ENCODE results near the gene FASTK.

The FASTK gene

GRCh38 chr7:151115121-151115835, 34.7 kb upstream of the FASTK start:
- H2BK120ac ChIP-seq (ENCODE audit: low read depth, low read length) = peak overlapping the region; percentile 92
- H3K18ac ChIP-seq (ENCODE audit: low read depth in 1 of 2, low read length in 2 of 2) = peak overlapping the region; percentile 49 to 59
- peak; percentile 20 for DNase-seq
- H3K4me2 ChIP-seq (ENCODE audit: low read length, poor library complexity, severe bottlenecking) = peak overlapping the region; percentile 86
- H3K9ac ChIP-seq (ENCODE audit: low read length) = no peak overlapping the region
- no peaks in the 10 kb centered on the region for H3K9me3 ChIP-seq (ENCODE audit: control insufficient read depth, low read length)
- peaks cover 26 to 53% of the 10 kb centered on the region in 2 experiments for H3K36me3 ChIP-seq (ENCODE audit: control insufficient read depth in 1 of 2, insufficient read depth in 2 of 2, low read depth in 1 of 2, low read length in 2 of 2)
- no peaks in the 10 kb centered on the region for H3K27me3 ChIP-seq (ENCODE audit: control insufficient read depth in 1 of 2, insufficient read depth in 1 of 2, low read length in 2 of 2)
- peak overlapping the region; percentile 35 to 46 for H3K4ac ChIP-seq (ENCODE audit: low read depth in 1 of 2, low read length in 2 of 2)
- H3K27ac ChIP-seq (ENCODE audit: low read length, poor library complexity, severe bottlenecking) = no peak overlapping the region
- no peak overlapping the region for H3K14ac ChIP-seq (ENCODE audit: low read length in 2 of 2)
- H2AK5ac ChIP-seq (ENCODE audit: low read length, severe bottlenecking) = no peak overlapping the region
- H3K23ac ChIP-seq (ENCODE audit: low read length in 2 of 2) = no peak overlapping the region
- peaks cover 54% of the 10 kb centered on the region for H3K79me1 ChIP-seq (replicated peaks; ENCODE audit: low read length, poor library complexity, severe bottlenecking)
- H3K4me3 ChIP-seq (ENCODE audit: insufficient read depth in 1 of 2, low read depth in 1 of 2, low read length in 2 of 2) = peak overlapping the region in 1 of 2 experiments; percentile 57
- H2BK15ac ChIP-seq (ENCODE audit: low read depth, poor library complexity, severe bottlenecking) = peak overlapping the region; percentile 38
- no peak overlapping the region for H2BK5ac ChIP-seq (ENCODE audit: low read depth, low read length, poor library complexity, severe bottlenecking)
- WGBS = 2% methylated on average over 58 of the region's 114 CpGs
- peaks cover 44% of the 10 kb centered on the region for H3K4me1 ChIP-seq (ENCODE audit: control insufficient read depth, insufficient read depth, low read depth, low read length)
- H2AFZ ChIP-seq (ENCODE audit: low read depth, low read length) = no peak overlapping the region
- H4K91ac ChIP-seq (ENCODE audit: low read length) = no peak overlapping the region
- H2BK12ac ChIP-seq (ENCODE audit: low read length in 2 of 2) = peak overlapping the region in 1 of 2 experiments; percentile 24
- H4K8ac ChIP-seq (ENCODE audit: low read length) = peak overlapping the region; percentile 82

- peak overlapping the region; percentile 62 for H4K8ac ChIP-seq (ENCODE audit: low read length)
- H3K23ac ChIP-seq (ENCODE audit: low read length in 2 of 2) = no peak overlapping the region
- peak overlapping the region; percentile 91 for H3K27ac ChIP-seq (ENCODE audit: low read length, poor library complexity, severe bottlenecking)
- H3K18ac ChIP-seq (ENCODE audit: low read depth in 1 of 2, low read length in 2 of 2) = peak overlapping the region; percentile 59 to 79
- no peak overlapping the region for H2BK5ac ChIP-seq (ENCODE audit: low read depth, low read length, poor library complexity, severe bottlenecking)
- peaks cover 46% of the 10 kb centered on the region for H3K4me1 ChIP-seq (ENCODE audit: control insufficient read depth, insufficient read depth, low read depth, low read length)
- H3K27me3 ChIP-seq (ENCODE audit: control insufficient read depth in 1 of 2, insufficient read depth in 1 of 2, low read length in 2 of 2) = no peaks in the 10 kb centered on the region
- H2AFZ ChIP-seq (ENCODE audit: low read depth, low read length) = no peak overlapping the region
- H3K4ac ChIP-seq (ENCODE audit: low read depth in 1 of 2, low read length in 2 of 2) = peak overlapping the region; percentile 6 to 46
- H2BK15ac ChIP-seq (ENCODE audit: low read depth, poor library complexity, severe bottlenecking) = peak overlapping the region; percentile 39
- peak overlapping the region; percentile 37 for H4K91ac ChIP-seq (ENCODE audit: low read length)
- peak overlapping the region; percentile 47 to 52 for H2BK12ac ChIP-seq (ENCODE audit: low read length in 2 of 2)
- H3K36me3 ChIP-seq (ENCODE audit: control insufficient read depth in 1 of 2, insufficient read depth in 2 of 2, low read depth in 1 of 2, low read length in 2 of 2) = peaks cover 17 to 47% of the 10 kb centered on the region in 2 experiments
- H3K9ac ChIP-seq (ENCODE audit: low read length) = no peak overlapping the region
- H2AK5ac ChIP-seq (ENCODE audit: low read length, severe bottlenecking) = peak overlapping the region; percentile 18
- peak overlapping the region; percentile 92 for H2BK120ac ChIP-seq (ENCODE audit: low read depth, low read length)
- DNase-seq = no peak
- no peaks in the 10 kb centered on the region for H3K9me3 ChIP-seq (ENCODE audit: control insufficient read depth, low read length)
- WGBS = under 1% methylated on average over 33 of the region's 101 CpGs
- peak overlapping the region in 1 of 2 experiments; percentile 57 for H3K4me3 ChIP-seq (ENCODE audit: insufficient read depth in 1 of 2, low read depth in 1 of 2, low read length in 2 of 2)
- peak overlapping the region; percentile 86 for H3K4me2 ChIP-seq (ENCODE audit: low read length, poor library complexity, severe bottlenecking)
- H3K79me1 ChIP-seq (replicated peaks; ENCODE audit: low read length, poor library complexity, severe bottlenecking) = peaks cover 55% of the 10 kb centered on the region
- H3K14ac ChIP-seq (ENCODE audit: low read length in 2 of 2) = no peak overlapping the region
These were observed 33.8 kb upstream of the FASTK start for GRCh38 chr7:151114151-151115090.

GRCh38 chr7:151113344-151114150, 32.9 kb upstream of the FASTK start:
- Histone ChIP-seq H2BK120ac (ENCODE audit: low read depth, low read length) (peak overlapping the region; percentile 1), H3K4me3 (ENCODE audit: insufficient read depth in 1 of 2, low read depth in 1 of 2, low read length in 2 of 2) (no peak overlapping the region), H3K18ac (ENCODE audit: low read depth in 1 of 2, low read length in 2 of 2) (no peak overlapping the region), H4K8ac (ENCODE audit: low read length) (no peak overlapping the region), H2BK12ac (ENCODE audit: low read length in 2 of 2) (no peak overlapping the region), H2BK5ac (ENCODE audit: low read depth, low read length, poor library complexity, severe bottlenecking) (no peak overlapping the region), H3K79me1 (replicated peaks; ENCODE audit: low read length, poor library complexity, severe bottlenecking) (peaks cover 54% of the 10 kb centered on the region), H3K4me2 (ENCODE audit: low read length, poor library complexity, severe bottlenecking) (peak overlapping the region; percentile 86), H3K4me1 (ENCODE audit: control insufficient read depth, insufficient read depth, low read depth, low read length) (peaks cover 46% of the 10 kb centered on the region), H2AK5ac (ENCODE audit: low read length, severe bottlenecking) (peak overlapping the region; percentile 37), H2AFZ (ENCODE audit: low read depth, low read length) (no peak overlapping the region), H3K4ac (ENCODE audit: low read depth in 1 of 2, low read length in 2 of 2) (peak overlapping the region; percentile 34 to 39), H3K36me3 (ENCODE audit: control insufficient read depth in 1 of 2, insufficient read depth in 2 of 2, low read depth in 1 of 2, low read length in 2 of 2) (peaks cover 9 to 39% of the 10 kb centered on the region in 2 experiments), H3K27me3 (ENCODE audit: control insufficient read depth in 1 of 2, insufficient read depth in 1 of 2, low read length in 2 of 2) (no peaks in the 10 kb centered on the region), H3K23ac (ENCODE audit: low read length in 2 of 2) (no peak overlapping the region), H3K27ac (ENCODE audit: low read length, poor library complexity, severe bottlenecking) (peak overlapping the region; percentile 91), H3K9ac (ENCODE audit: low read length) (no peak overlapping the region), H4K91ac (ENCODE audit: low read length) (peak overlapping the region; percentile 10), H2BK15ac (ENCODE audit: low read depth, poor library complexity, severe bottlenecking) (no peak overlapping the region), H3K14ac (ENCODE audit: low read length in 2 of 2) (no peak overlapping the region), H3K9me3 (ENCODE audit: control insufficient read depth, low read length) (no peaks in the 10 kb centered on the region)
- under 1% methylated on average over 13 of the region's 13 CpGs for WGBS
- peak; percentile 94 for DNase-seq
